Measurements from ENCODE around the gene COL4A1.

DNA sequence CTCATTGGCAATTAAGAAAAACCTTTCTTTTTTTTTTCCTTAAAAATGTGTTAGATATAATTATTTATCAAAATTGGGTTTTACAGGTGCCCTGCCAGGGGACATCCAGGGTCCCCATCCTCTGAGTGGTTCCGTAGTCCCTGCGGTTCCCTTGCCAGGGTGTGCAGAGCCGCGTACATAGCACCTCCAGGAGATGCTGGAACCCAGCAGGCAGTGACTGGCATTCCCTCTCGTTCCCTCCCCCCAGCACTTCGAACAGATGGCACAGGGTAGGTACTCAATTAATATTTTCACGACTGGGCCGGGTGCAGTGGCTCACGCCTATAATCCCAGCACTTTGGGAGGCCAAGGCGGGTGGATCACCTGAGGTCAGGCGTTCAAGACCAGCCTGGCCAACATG is 82.0 kb downstream of the COL4A1 start:
- no peak for TF ChIP-seq GATA2 (IDR thresholded peaks at IDR 0.05; ENCODE audit: low read depth, low read length)
- no peak for TF ChIP-seq GATA3 (IDR thresholded peaks at IDR 0.05; ENCODE audit: low read depth, low read length)

All from SH-SY5Y (cell line).